Epithelial cell of proximal tubule (primary cell): ENCODE measurements around the gene RIN3. TPM values are rescaled to one million over a fixed set of nuclear protein-coding genes. Genes with fewer than 3 reads are reported as not detected.

Experiments
- DNase-seq: peaks from one replicate; pipeline ENCODE4 v3.0.0-alpha.2; 2011; ENCODE audit warnings: low read depth
- H3K4me3 ChIP-seq: 2 replicates; pipeline ENCODE4 v1.5.1; 2011; ENCODE audit warnings: low read depth, mild to moderate bottlenecking, low read length
- total RNA-seq: library from RNA; depleted of rRNA; stranded (reverse); fragments of >200 nt; gene quantifications from 2 replicates; pipeline ENCODE4 v1.2.3, GENCODE V29; 2015
- TF ChIP-seq, protein P1 (sequence below): conservative IDR thresholded peaks from 2 replicates; pipeline ENCODE4 v1.5.1; 2012; ENCODE audit warnings: low read depth, mild to moderate bottlenecking, low read length

Gene RIN3
- total RNA-seq, 1 donor from 2014 or later = 7.4 TPM

DNA sequence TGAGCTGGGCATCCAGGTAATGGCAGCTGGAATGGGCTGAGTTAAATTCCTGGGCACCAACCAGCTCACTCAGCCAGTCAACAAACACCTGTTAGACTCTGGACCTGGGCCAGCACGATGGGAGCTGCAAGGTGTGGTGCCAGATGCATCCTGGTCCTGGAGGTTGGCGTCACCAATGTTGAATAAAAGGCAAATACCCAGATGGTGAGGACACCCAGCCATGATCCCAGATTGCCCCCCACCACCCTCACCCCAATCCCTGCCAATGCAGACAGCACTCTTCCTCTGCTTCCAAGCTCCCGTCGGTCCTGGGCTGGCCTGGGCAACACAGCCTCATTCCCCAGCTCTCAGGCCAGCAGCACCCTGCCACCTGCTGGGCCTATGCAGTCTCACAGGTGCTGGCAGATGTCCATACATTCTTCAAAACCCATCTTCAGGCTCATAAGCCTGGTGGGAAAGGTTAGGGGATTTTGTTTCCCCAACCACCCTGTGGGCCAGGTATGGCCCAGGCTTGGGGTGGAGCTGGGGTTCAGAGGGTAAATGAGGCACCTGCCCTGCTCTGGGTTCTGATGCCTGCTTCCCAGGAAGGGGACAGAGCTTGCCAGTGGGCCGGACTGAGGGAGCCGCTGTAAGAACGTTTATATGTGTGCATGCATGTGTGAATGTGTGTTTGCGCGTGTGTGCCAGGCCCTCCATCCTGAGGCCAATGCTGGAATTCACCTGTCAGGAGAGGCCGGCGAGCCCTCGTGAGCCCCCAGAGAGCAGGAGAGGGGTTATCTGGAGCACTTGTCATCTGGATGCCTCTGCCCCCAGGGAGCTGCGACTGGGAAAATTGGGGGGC is 176.8 kb downstream of the RIN3 start:
- TF ChIP-seq, protein P1, sequence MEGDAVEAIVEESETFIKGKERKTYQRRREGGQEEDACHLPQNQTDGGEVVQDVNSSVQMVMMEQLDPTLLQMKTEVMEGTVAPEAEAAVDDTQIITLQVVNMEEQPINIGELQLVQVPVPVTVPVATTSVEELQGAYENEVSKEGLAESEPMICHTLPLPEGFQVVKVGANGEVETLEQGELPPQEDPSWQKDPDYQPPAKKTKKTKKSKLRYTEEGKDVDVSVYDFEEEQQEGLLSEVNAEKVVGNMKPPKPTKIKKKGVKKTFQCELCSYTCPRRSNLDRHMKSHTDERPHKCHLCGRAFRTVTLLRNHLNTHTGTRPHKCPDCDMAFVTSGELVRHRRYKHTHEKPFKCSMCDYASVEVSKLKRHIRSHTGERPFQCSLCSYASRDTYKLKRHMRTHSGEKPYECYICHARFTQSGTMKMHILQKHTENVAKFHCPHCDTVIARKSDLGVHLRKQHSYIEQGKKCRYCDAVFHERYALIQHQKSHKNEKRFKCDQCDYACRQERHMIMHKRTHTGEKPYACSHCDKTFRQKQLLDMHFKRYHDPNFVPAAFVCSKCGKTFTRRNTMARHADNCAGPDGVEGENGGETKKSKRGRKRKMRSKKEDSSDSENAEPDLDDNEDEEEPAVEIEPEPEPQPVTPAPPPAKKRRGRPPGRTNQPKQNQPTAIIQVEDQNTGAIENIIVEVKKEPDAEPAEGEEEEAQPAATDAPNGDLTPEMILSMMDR = peak; percentile 83
- no peak overlapping the region for H3K4me3 ChIP-seq
- no peak for DNase-seq

DNA sequence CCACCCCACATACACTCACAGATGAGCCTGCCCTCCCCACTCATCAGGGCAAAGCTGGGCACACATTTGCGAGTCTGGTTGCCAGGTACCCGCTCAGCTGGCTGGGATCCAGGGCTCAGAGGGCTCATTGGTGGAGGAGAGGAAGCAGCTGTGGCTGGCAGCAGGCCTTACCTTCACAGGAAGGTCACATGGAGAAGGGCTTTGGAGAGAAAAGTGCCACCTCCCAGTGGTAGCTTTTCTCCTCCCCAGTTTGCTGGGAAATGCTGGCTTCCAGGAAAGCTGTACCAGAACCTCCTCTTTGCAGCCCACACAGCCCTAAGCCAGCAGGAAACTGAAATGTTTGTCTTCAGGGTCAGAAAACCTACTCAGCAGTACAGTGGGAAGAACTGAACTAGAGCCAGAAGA is 179.2 kb downstream of the RIN3 start:
- H3K4me3 ChIP-seq = no peak overlapping the region
- no peak for DNase-seq
- TF ChIP-seq, protein P1 = no peak

DNA sequence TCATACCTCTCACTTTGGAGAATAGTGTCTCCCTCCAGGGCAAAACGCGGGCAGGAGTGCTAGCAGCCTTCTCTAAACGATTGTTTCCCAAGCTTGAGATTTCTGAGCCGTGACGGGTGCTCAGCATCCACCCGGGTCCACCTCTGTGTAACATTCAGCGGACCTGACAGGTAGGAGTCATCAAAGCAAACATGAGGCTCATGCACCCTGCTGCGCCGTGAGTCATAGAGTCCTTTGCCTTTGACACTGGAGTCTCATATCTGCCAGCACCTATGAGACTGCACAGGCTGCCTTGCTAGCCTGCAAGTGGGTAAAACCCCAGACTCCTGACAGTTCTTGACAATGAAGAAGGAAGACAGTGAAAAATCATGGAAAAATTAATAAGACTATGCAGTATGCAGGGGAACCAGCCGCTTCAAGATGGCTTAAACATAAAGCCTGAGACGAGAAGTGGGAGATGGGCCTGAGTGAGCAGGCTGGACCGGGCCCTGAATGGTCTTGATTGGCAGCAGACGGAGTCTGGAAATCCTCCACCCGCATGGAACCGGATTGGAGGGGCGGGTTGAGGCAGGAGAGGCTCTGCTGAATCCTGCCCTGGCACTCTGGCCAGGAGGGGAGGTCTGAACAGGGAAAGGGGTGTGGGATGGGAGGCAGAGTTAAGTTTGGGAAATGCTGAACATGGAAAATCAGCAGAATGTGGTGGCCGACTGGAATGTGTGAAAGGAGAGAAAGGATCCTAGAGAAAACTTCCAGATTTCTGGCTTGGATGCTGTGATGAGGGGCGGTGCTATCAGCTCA is 180.6 kb downstream of the RIN3 start:
- TF ChIP-seq, protein P1 = no peak
- peak; percentile 25 for DNase-seq
- H3K4me3 ChIP-seq = no peak overlapping the region

DNA sequence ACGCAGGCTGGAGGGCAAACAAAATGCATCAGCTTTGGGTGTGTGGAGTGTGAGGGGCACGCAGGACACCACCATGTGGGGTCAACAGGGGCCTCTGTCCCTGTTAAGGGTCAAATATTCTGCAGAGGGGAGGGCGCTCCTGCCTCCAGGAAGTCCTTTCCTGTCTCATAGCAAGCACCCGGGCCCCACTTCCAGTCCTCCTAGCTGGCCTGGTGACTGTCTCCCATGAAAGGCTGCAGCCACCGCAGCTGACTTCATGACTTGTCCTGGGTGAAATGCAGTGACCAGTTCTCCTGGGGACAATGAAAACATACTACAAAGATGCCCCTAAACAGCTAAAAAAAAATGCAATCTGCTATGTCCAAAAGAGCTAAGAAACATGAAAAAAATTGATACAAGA is 181.2 kb downstream of the RIN3 start:
- H3K4me3 ChIP-seq = no peak overlapping the region
- TF ChIP-seq, protein P1 = no peak
- no peak for DNase-seq

DNA sequence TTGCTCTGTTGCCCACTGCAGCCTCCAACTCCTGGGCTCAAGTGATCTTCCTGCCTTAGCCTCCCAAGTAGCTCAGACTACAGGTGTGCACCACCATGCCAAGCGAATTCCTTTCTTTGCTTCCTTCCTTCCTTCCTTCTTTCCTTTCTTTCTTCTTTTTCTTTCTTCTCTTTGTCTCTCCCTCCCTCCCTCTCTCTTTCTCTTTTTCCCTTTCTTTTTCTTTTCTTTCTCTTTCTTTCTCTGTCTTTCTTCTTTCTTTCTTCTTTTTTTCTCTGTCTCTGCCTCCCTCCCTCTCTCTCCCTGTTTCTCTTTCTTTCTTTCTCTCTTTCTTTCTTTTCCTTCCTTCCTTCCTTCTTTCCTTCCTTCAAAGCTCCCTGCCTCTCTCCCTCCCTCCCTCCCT is 182.0 kb downstream of the RIN3 start:
- H3K4me3 ChIP-seq = no peak overlapping the region
- DNase-seq = no peak
- TF ChIP-seq, protein P1 = no peak

DNA sequence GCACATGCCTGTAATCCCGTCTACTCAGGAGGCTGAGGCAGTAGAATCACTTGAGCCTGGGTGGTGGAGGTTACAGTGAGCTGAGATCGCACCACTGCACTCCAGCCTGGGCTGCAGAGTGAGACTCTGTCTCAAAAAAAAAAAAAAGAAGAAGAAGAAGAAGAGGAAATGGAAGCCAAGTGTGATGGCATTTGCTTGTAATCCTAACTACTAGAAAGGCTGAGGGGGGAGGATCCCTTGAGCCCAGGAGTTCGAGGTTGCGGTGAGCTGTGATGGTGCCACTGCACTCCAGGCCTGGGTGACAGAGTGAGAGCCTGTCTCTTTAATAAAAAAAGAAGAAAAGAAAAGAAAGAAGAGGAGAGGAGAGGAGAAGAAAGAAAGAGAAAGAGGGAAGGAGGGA is 182.8 kb downstream of the RIN3 start:
- TF ChIP-seq, protein P1 = no peak
- H3K4me3 ChIP-seq = no peak overlapping the region

More for the DNA sequence above, 182.8 kb downstream of the RIN3 start:
- no peak for DNase-seq
